ENCODE measurements around the gene EVA1C. TPM values are rescaled to one million over a fixed set of nuclear protein-coding genes. Genes with fewer than 3 reads are reported as not detected.

The EVA1C gene
- total RNA-seq, 1 experiment from 2014 or later: 0.98 TPM

GRCh38 chr21:32388306-32388705, 24.2 kb upstream of the EVA1C start:
- Mint-ChIP-seq H3K27ac (peak overlapping the region in 1 of 3 experiments; percentile 14; a peak in 1 of 7 replicates), H3K9me3 (peaks cover 2 to 6% of the 10 kb centered on the region in 2 experiments; a peak in 3 of 5 replicates), H3K27me3 (ENCODE audit: low read depth) (peaks cover 5% of the 10 kb centered on the region), H3K4me1 (peaks cover 21 to 34% of the 10 kb centered on the region in 2 experiments), H3K4me3 (no peak overlapping the region), H3K36me3 (ENCODE audit: insufficient read depth in 1 of 3, low read depth in 3 of 3) (peaks cover 26 to 40% (median 34%) of the 10 kb centered on the region in 3 experiments; a peak in 6 of 7 replicates)
- Histone ChIP-seq H2BK120ac (ENCODE audit: low read depth, low read length, poor library complexity, severe bottlenecking) (no peak overlapping the region), H2BK20ac (ENCODE audit: low read depth, low read length, poor library complexity, severe bottlenecking) (no peak overlapping the region), H3K18ac (ENCODE audit: insufficient read length, low read depth, low read length) (no peak overlapping the region), H3K27me3 (ENCODE audit: insufficient read depth, low read length) (no peaks in the 10 kb centered on the region), H2AFZ (ENCODE audit: low read length) (no peak overlapping the region), H4K20me1 (ENCODE audit: control insufficient read depth, insufficient read depth, insufficient read length) (no peaks in the 10 kb centered on the region), H3K23ac (ENCODE audit: insufficient read length, low read depth, low read length) (no peak overlapping the region), H3K79me1 (ENCODE audit: insufficient read depth, low read depth, low read length, poor library complexity, severe bottlenecking) (peaks cover 8% of the 10 kb centered on the region), H3K4ac (ENCODE audit: low read depth, low read length) (no peak overlapping the region), H2AK5ac (ENCODE audit: insufficient read length, low read length) (no peak overlapping the region), H3K14ac (ENCODE audit: insufficient read depth, low read length) (no peak overlapping the region), H2BK15ac (ENCODE audit: low read depth, low read length) (no peak overlapping the region), H3K79me2 (ENCODE audit: insufficient read depth, low read length) (peaks cover 47% of the 10 kb centered on the region), H4K5ac (ENCODE audit: insufficient read length, low read depth, low read length) (no peak overlapping the region), H3K4me1 (ENCODE audit: insufficient read depth, low read length) (no peaks in the 10 kb centered on the region; the same call in 1 of the 2 replicates), H3K27ac (ENCODE audit: insufficient read length, low read depth, low read length) (no peak overlapping the region), H2BK12ac (ENCODE audit: insufficient read length, low read depth, low read length) (no peak overlapping the region), H3K4me2 (ENCODE audit: insufficient read depth, insufficient read length, low read length) (no peak overlapping the region), H3K9ac (ENCODE audit: extremely low read depth, insufficient read length, low read length) (no peak overlapping the region), H3K23me2 (ENCODE audit: insufficient read length, low read depth, low read length, poor library complexity, severe bottlenecking) (peaks cover 9% of the 10 kb centered on the region), H3K56ac (ENCODE audit: insufficient read length, low read depth, low read length) (no peak overlapping the region), H2BK5ac (ENCODE audit: insufficient read length, low read length) (no peak overlapping the region), H3T11ph (ENCODE audit: low read length) (no peak overlapping the region), H4K91ac (ENCODE audit: insufficient read length, low read depth, low read length) (no peak overlapping the region), H3K9me3 (ENCODE audit: control insufficient read depth, low read depth, low read length) (no peaks in the 10 kb centered on the region), H4K8ac (replicated peaks; ENCODE audit: insufficient read length, low read depth, low read length) (no peak overlapping the region)
- WGBS (ENCODE audit: extremely low coverage, insufficient read length, low lambda C conversion rate): no CpG with 5 or more reads among the region's 9 CpGs
- no peak for TF ChIP-seq CTCF (conservative IDR thresholded peaks at IDR 0.05)
- DNase-seq: no peak
